ENCODE measurements around the gene TCERG1.

Gene TCERG1

DNA sequence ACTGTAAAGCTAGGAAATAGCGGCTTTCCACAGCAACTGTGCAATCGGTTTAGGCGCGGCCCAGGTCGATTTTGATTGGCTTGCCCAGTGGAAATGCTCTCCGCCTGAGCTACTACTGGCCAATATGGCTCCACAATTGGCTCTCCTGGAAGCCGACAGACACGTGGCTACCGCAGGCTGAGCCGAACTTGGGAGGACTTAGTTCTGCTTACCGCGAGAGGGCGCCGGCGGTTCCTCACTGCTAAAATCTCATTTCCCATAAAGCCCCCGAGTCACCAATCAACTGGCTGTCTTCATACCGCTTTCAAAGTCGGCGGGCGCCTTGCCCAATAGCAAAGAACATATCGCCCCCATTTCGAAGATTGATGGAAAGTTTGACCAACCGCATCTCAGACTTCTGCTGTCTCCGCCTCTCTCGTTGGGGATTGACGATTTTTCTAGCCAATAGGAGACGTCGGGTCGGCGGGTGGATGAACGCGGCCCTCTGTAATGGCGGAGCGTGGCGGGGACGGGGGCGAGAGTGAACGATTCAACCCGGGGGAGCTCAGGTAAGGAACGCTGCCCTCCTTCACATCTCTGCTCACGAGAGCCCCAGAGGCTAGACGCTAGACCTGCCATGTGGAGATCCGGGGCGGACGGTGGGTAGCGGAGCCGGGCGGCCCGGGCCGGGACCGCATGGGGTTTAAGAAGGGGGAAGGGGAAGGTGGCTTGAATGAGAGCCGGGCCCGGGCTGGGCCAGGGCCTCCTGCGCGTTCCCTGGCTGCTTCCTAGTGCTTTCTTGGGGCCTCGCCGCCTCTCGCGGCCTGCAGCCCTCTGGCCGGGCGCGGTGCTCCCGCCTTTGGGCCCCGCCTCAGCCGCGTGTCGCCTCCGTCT is at the start of gene TCERG1:
Gene TCERG1 (plus strand): TSS at position 473 of the 873 bp plus-strand sequence. CDS start 17 bp downstream, at position 490.
- in situ Hi-C loops (cut with MboI; ENCODE audit: low sequenced_read_pairs): no loop called here

DNA sequence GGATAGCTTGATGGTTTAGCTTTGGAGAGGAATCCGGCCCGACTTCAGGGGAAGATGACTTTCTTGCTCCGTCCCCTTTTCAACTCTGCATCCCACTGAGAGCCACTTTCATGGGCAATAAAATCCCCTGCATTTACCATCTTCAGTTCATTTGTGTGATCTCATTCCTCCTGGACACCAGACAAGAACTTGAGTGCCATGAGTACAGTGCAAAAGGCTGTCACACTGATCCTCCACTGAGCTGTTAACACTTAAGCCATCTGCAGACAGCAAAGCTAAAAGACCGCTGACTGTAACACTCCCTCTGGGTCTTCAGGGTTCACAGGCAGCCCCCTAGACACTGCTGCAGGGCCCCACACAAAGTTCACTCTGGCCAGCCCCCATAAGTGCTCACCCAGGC is 48.3 kb upstream of the TCERG1 start:
- in situ Hi-C loops (cut with MboI; ENCODE audit: low sequenced_read_pairs): no loop called here

GRCh38 chr5:146399481-146399880 is 47.7 kb upstream of the TCERG1 start:
- in situ Hi-C loops (cut with MboI; ENCODE audit: low sequenced_read_pairs): no loop called here

DNA sequence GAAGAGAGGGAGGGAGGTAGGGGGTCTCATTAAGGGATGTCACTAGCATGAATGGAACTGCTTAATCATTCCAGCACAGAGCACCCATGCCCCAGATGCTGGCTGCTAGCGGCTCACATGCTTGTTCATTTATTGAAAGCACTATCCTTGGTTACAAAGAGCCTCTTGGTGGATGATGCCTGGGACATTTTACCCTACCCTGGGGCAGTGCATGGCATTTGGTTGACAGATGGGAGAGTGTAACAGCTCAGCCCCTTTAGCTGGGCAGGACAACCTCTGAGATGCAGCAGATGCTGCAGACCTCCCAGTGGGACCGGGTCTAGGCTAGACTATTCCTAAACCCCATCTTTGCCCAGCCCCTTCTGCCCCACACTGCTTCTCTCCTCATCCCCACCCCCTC is 46.9 kb upstream of the TCERG1 start:
- in situ Hi-C loops (cut with MboI; ENCODE audit: low sequenced_read_pairs): no loop called here

DNA sequence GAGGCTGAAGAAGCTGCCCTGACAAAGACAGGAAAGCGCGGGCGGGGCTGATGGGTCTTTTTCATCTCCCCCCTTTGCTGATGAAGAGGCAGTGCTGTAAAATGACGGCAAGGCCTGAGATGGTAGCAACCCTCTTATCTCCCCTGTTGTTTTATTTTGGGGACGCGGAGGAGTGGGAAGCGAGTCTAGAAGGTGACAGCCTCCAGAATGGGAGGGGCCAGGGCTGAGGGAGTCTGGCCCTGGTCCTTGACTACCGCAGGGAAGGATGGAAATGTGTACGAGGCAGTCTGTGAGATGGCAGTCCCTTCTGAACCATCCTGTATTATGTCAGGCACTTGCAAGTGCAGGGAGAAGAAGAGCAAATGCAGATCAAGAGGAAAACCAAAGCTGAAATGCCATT is 46.1 kb upstream of the TCERG1 start:
- in situ Hi-C loops (cut with MboI; ENCODE audit: low sequenced_read_pairs): no loop called here

DNA sequence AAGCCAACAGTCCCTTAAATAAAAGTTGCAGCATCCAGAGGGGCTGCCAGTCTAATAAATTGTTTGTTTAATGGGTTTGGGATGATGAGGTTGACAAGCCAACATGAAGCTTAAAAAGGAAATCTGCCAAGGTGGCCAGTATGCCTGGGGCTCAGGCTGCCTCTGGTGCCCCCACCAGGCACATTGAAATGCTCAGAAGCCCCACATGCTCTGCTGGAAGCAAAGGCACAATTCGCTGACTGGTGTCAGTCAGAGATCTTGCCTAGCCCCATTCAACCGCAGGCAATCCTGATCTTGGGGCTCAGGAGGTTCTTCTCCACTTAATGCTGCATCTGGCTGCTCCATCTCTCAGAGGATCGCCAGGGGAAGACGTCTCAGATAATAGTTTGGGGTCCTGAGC is 44.2 kb upstream of the TCERG1 start:
- in situ Hi-C loops (cut with MboI; ENCODE audit: low sequenced_read_pairs): no loop called here

GRCh38 chr5:146409054-146409671 is 38.0 kb upstream of the TCERG1 start:
- in situ Hi-C loops (cut with MboI; ENCODE audit: low sequenced_read_pairs): no loop called here

GRCh38 chr5:146410272-146410671 is 36.9 kb upstream of the TCERG1 start:
- in situ Hi-C loops (cut with MboI; ENCODE audit: low sequenced_read_pairs): no loop called here

DNA sequence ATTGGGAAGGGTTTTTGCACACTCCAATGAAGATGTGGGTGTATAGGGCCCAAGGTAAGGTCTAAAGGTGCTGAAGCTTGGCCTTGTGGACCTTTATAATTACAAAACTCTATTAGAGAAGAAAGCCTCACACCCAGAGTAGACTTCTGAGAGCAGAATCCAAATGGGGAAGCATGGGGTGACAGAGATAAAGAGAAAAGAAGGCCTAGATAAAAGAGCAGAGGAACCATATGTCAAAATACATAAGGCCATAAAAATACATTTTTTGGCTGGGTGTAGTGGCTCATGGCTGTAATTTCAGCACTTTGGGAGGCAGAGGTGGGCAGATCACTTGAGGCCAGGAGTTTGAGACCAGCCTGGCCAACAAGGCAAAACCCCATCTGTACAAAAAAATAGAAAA is 27.4 kb upstream of the TCERG1 start:
- in situ Hi-C loops (cut with MboI; ENCODE audit: low sequenced_read_pairs): no loop called here

- in situ Hi-C loops (cut with MboI; ENCODE audit: low sequenced_read_pairs): no loop called here
These were observed 22.1 kb upstream of the TCERG1 start for GRCh38 chr5:146425023-146425422.

GRCh38 chr5:146426305-146426704 is 20.8 kb upstream of the TCERG1 start:
- in situ Hi-C loops (cut with MboI; ENCODE audit: low sequenced_read_pairs): no loop called here

DNA sequence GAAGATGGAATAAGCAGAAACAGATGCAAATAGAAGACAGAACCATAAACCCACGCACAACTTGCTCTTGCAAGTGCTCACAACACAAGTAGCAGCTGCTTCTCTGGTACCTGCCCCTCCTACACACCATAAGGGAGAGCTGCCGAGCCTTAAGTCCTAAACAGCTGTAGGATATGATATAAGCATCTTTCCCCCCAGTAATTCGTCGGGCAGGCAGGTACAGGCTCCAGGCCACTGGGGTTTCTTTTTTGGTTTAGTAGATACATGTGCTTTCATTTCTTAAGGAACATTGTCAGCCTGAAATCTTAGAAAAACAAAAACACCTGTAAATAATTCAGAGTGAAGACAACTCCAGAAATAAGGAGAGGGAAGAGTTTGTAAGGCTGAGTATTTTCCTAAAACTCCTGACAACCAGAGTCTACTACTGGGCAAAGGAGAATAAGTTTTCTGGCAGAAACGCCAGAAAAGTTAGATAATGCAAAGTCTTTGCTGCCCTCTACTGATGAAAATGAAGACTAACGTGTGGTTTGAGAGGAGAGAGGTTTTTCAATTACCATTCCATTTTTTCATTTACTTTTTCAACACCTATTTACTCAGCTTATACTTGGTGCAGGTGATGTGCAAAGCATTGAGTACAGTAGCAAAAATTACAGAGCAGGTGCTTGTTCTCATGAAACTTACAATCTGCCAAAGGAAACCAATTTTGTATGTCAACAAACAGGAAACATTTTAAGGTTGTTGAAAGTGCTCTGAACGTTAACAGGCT is 20.1 kb upstream of the TCERG1 start:
- in situ Hi-C loops (cut with MboI; ENCODE audit: low sequenced_read_pairs): no loop called here

- in situ Hi-C loops (cut with MboI; ENCODE audit: low sequenced_read_pairs): no loop called here
These were observed 19.5 kb upstream of the TCERG1 start for GRCh38 chr5:146427619-146427997.

DNA sequence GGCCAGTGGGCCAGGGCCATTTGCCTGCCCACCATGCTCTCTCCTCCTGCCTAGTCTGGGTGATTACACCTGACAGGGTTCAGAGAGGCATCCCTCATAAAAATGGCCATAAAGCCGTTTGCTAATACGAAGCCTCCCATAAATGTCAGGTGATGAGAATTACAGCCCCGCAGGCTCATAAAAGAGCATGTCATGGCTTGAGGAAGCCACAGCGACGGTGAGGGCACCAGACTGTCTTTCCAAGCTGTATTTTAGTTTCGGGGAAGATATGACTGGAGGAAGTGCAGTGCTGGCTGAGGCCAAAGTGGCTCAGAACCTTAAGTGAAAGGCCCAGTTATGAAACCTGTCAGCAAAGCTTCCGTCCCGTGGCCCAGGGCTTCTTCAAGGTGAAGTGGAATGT is 18.5 kb upstream of the TCERG1 start:
- in situ Hi-C loops (cut with MboI; ENCODE audit: low sequenced_read_pairs): no loop called here

DNA sequence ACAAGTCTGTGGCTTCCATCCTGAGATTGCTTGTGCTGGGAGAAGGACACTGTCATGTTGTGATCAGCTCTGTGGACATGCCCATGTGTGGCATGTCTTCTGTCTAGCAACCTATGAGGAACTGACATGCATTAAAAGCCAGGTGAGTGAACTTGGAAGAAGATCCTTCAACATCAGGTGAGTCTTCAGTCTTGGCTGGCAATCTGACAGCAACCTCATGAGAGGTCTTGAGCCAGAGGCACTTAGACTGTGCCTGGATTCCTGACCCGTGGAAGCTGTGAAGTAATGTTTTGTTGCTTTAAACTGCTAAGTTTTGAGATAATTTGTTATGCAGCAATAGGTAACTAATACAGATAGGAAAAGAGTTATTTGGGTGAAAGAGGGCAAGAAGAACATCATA is 6.8 kb upstream of the TCERG1 start:
- in situ Hi-C loops (cut with MboI; ENCODE audit: low sequenced_read_pairs): no loop called here

DNA sequence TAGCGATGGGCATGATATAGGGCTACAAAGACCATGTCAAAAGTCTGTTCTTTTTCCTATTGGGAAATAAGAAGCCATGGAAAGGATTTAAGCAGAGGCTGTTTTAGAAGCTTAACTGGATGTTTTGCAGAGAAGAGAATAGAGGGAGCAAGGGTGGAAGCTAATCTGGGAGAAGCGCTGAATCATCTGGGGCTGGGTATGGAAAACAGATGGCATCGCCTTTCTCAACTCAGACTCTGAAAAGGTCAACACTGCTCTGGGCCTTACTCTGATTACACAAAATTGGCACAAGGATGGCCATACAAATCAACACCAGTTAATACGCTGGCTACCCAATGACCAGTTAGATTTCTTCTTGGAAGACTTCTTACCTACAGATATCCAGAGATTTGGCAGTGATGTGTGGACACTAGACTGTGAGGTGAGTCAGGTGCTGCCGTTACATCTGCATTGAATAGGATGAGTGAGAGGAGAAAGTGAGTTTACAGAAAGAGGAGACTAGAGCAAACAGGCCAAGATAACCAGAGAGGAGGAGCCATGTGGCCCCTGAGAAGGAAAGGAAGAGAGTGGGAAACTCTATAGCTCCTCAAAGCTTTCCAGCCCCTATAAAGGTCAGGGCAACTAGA is 6.2 kb upstream of the TCERG1 start:
- in situ Hi-C loops (cut with MboI; ENCODE audit: low sequenced_read_pairs): no loop called here

- in situ Hi-C loops (cut with MboI; ENCODE audit: low sequenced_read_pairs): no loop called here
These were observed 5.2 kb upstream of the TCERG1 start for GRCh38 chr5:146441896-146442295.

GRCh38 chr5:146447734-146448380 is 724 bp downstream of the TCERG1 start:
- in situ Hi-C loops (cut with MboI; ENCODE audit: low sequenced_read_pairs): no loop called here

DNA sequence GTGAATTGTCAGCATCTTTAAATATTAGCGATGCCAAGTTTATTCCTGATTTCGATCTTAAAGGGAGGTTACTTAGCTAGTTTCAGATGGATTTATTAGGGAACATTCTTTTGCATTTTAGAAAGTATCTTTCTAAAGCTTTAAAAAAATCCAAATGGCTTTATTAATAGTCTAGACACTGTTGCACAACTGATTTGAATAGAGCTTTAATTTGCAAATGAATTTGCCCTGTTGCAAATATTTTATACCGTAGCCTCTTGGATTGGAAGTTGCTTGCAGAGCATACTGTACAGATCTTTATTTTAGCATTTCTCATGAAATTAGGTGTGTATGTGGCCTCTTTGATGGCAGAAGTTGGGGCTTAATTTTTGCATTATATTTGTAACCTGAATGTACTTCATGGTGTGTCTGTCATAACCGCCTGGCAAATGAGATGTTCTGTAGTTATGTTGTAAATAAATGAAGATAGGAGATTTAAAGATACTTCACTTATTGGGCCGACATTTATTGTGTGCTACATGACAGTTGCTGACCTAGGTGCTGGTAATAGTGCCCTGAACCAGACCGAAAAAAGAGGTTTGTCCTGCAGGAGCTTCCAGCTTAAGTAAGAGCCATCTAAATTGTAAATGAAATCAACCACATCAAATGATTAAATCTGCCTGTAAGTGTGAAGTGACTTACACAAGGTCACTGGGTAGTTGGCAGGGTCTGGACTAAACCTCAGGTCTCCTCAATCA is 1.8 kb downstream of the TCERG1 start:
- in situ Hi-C loops (cut with MboI; ENCODE audit: low sequenced_read_pairs): no loop called here

- in situ Hi-C loops (cut with MboI; ENCODE audit: low sequenced_read_pairs): no loop called here
These were observed 2.9 kb downstream of the TCERG1 start for GRCh38 chr5:146450002-146450401.
